Fibroblast of mammary gland (primary cell): ENCODE measurements around the gene PHF5A.

ENCODE experiments used
- DNase-seq: peaks from one replicate; pipeline ENCODE4 v3.0.0-alpha.2; 2010; ENCODE audit warnings: low read depth
- H3K4me3 ChIP-seq: 2 replicates; pipeline ENCODE4 v1.5.1; 2011; ENCODE audit warnings: low read depth, mild to moderate bottlenecking, low read length, moderate library complexity; ENCODE audit not compliant: control insufficient read depth
- CTCF ChIP-seq: conservative IDR thresholded peaks from 2 replicates; pipeline ENCODE4 v1.5.1; 2011; ENCODE audit warnings: low read depth, low read length, inconsistent platforms; ENCODE audit not compliant: control insufficient read depth, insufficient read depth

Gene PHF5A

GRCh38 chr22:41480397-41480735, 11.9 kb upstream of the PHF5A start:
- no peak overlapping the region for H3K4me3 ChIP-seq
- peak; percentile 92 for DNase-seq
- TF ChIP-seq CTCF = no peak

- peak; percentile 75 for DNase-seq
- no peak for TF ChIP-seq CTCF
- no peak overlapping the region for H3K4me3 ChIP-seq
Measured at GRCh38 chr22:41479671-41480396, 11.3 kb upstream of the PHF5A start.

- H3K4me3 ChIP-seq = no peak overlapping the region
- no peak for TF ChIP-seq CTCF
- DNase-seq = peak; percentile 93
Measured at GRCh38 chr22:41478891-41479521, 10.5 kb upstream of the PHF5A start.

- DNase-seq = no peak
- H3K4me3 ChIP-seq = no peak overlapping the region
- TF ChIP-seq CTCF = no peak
Measured at GRCh38 chr22:41478473-41478872, 10.0 kb upstream of the PHF5A start.

- no peak for TF ChIP-seq CTCF
- H3K4me3 ChIP-seq = no peak overlapping the region
- DNase-seq = no peak
Measured at GRCh38 chr22:41474872-41475451, 6.5 kb upstream of the PHF5A start.

- no peak for TF ChIP-seq CTCF
- H3K4me3 ChIP-seq = no peak overlapping the region
Measured at GRCh38 chr22:41471568-41471967, 3.1 kb upstream of the PHF5A start.

GRCh38 chr22:41470886-41471285, 2.4 kb upstream of the PHF5A start:
- no peak for TF ChIP-seq CTCF
- no peak for DNase-seq
- H3K4me3 ChIP-seq = no peak overlapping the region

More at GRCh38 chr22:41471568-41471967, 3.1 kb upstream of the PHF5A start:
- DNase-seq = no peak
